Right atrium auricular region (tissue), 2 donors: ENCODE results near the gene CSN1S1. TPM values are rescaled to one million over a fixed set of nuclear protein-coding genes. Genes with fewer than 3 reads are reported as not detected.

Experiments
- DNase-seq: peaks from one replicate; pipeline ENCODE4 v3.0.0-alpha.2; 2019; ENCODE audit warnings: low spot score
- H3K27ac ChIP-seq, 2 donors: fragments of 200-600 bp; sonication (generic); 1 replicate in 1 of 2; 2 replicates in 1 of 2; pipeline ENCODE4 v1.5.1; 2016 to 2019
- H3K27me3 ChIP-seq, 2 donors: fragments of 200-600 bp; sonication (generic); one replicate each; pipeline versions ENCODE4 v1.5.1 to v1.6.0; 2017 to 2019
- H3K36me3 ChIP-seq: fragments of 200-600 bp; sonication (generic); one replicate; pipeline ENCODE4 v1.5.1; 2016
- H3K4me1 ChIP-seq, 2 donors: fragments of 200-600 bp; sonication (generic); one replicate each; pipeline versions ENCODE4 v1.5.1 to v1.6.0; 2017 to 2019
- H3K4me3 ChIP-seq, 2 donors: fragments of 200-600 bp; sonication (generic); 1 replicate in 1 of 2; 2 replicates in 1 of 2; pipeline ENCODE4 v1.5.1; 2017 to 2019; ENCODE audit warnings: mild to moderate bottlenecking in 1 of 2, moderate library complexity in 1 of 2
- H3K9me3 ChIP-seq, 2 donors: fragments of 200-600 bp; sonication (generic); one replicate each; pipeline ENCODE4 v1.5.1; 2019
- total RNA-seq, 2 donors: library from RNA; depleted of rRNA; stranded (reverse); fragments of >200 nt; gene quantifications; one replicate each; pipeline ENCODE4 v1.1.0, GENCODE V29; 2016
- TF ChIP-seq, protein P1 (sequence below), 2 donors: fragments of 200-600 bp; sonication (generic); IDR thresholded peaks; one replicate each; pipeline ENCODE4 v1.5.1; 2019; ENCODE audit warnings: antibody characterized with exemption in 2 of 2

Gene CSN1S1, protein sequence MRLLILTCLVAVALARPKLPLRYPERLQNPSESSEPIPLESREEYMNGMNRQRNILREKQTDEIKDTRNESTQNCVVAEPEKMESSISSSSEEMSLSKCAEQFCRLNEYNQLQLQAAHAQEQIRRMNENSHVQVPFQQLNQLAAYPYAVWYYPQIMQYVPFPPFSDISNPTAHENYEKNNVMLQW
- not detected for total RNA-seq

DNA sequence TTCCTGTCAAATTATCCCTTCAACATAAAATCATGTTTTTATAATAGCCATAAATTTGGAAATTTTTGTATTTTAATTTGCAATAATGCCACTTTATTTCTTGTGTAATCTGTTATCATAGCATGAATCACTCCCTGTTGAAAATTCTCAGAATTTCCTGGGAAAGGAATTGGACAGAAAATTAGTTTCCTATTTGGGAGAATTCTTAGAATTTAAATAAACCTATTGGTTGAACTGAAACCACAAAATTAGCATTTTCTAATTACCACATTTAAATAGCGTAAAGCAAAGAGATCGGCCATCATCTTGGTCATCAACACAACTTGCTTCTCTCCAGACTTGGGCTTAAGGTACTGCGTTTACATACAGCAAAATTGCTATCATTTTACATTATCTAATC lies at the start of gene CSN1S1:
Gene CSN1S1, plus strand, starts transcription at position 301 of the 400 bp plus-strand sequence. CDS start 1,488 bp downstream, outside the sequence.
- DNase-seq, result no peak
- Histone ChIP-seq H3K4me3 (no peak within 1 kb of the TSS), H3K27ac (no peak within 1 kb of the TSS), H3K27me3 (no peaks in the 10 kb centered on the region), H3K9me3 (no peaks in the 10 kb centered on the region), H3K36me3 (no peaks in the 10 kb centered on the region), H3K4me1 (no peaks in the 10 kb centered on the region)
- TF ChIP-seq, protein P1, sequence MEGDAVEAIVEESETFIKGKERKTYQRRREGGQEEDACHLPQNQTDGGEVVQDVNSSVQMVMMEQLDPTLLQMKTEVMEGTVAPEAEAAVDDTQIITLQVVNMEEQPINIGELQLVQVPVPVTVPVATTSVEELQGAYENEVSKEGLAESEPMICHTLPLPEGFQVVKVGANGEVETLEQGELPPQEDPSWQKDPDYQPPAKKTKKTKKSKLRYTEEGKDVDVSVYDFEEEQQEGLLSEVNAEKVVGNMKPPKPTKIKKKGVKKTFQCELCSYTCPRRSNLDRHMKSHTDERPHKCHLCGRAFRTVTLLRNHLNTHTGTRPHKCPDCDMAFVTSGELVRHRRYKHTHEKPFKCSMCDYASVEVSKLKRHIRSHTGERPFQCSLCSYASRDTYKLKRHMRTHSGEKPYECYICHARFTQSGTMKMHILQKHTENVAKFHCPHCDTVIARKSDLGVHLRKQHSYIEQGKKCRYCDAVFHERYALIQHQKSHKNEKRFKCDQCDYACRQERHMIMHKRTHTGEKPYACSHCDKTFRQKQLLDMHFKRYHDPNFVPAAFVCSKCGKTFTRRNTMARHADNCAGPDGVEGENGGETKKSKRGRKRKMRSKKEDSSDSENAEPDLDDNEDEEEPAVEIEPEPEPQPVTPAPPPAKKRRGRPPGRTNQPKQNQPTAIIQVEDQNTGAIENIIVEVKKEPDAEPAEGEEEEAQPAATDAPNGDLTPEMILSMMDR (IDR thresholded peaks at IDR 0.05), result no peak

DNA sequence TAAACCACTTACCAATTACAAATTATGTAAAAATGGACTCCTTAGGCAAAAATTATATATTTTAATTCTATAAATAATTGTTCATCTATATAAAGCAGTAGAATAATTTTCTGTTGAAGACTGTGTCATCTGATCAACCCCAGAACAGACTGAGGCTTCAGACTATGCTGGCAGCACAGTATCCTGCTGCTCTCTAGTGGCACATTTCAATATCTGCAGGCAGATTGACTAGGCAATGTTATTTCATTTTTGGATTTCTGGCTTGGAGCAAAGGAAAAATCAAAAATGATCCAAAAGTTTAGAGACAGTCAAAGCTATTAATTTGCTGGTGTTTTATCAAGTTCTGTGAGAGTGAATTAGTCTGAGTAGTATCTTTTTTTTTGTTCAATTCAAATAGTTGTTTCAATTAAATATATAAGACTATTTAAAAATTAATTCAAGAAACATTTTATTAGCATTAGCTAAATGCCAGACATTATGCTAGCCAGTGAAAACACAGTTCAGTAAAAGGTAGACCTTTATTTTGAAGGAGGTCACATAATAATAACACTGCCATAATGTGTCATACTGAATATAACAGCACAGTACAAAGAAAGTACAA lies 49.6 kb upstream of the CSN1S1 start:
- H3K9me3 ChIP-seq, result no peaks in the 10 kb centered on the region
- H3K4me1 ChIP-seq, result no peaks in the 10 kb centered on the region
- H3K36me3 ChIP-seq, result no peaks in the 10 kb centered on the region
- H3K27me3 ChIP-seq, result no peaks in the 10 kb centered on the region
- TF ChIP-seq, protein P1 (IDR thresholded peaks at IDR 0.05), result peak in 1 of 2 donors; percentile 69
- no peak overlapping the region for H3K27ac ChIP-seq
- no peak overlapping the region for H3K4me3 ChIP-seq
- DNase-seq, result no peak

DNA sequence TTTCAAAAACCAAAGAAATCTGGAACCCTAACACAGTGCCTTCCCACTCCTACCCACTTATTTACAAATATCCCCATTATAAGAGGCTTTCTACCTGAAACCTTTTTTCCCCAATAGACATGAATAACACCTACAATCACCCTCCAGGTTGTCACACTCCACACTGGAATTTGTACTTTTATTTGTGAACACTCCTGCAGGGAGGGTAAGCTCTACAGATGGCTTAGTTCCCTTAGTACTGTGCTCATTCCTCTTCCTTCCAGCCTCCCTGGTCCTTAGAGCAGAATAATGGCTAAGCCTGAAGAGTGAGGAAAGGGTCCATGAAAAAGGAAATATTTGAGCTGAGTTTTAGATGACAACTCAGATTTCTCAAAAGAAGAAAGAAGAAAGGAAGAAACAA lies 48.7 kb upstream of the CSN1S1 start:
- no peak overlapping the region for H3K4me3 ChIP-seq
- H3K4me1 ChIP-seq, result no peaks in the 10 kb centered on the region
- H3K9me3 ChIP-seq, result no peaks in the 10 kb centered on the region
- TF ChIP-seq, protein P1 (IDR thresholded peaks at IDR 0.05), result no peak
- H3K27me3 ChIP-seq, result no peaks in the 10 kb centered on the region
- no peaks in the 10 kb centered on the region for H3K36me3 ChIP-seq
- no peak overlapping the region for H3K27ac ChIP-seq
- no peak for DNase-seq

DNA sequence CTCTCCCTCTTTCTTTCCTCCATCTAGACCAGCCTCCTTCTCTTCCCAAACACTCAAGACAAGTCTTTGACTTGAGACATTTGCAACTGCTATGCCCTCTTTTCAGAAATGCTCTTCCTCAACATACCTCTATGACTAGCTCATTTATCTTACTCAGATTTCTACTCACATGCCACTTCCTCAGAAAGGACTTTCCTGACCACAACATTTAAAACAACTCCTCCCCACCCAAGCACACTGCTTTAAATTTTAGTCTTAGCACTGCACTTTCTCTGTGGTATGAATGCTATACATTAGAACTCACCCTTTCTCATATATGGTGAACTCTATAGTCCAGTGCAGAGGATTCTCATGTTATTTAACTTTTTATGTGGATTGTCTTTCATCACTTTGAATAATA lies 42.5 kb upstream of the CSN1S1 start:
- TF ChIP-seq, protein P1 (IDR thresholded peaks at IDR 0.05), result no peak
- no peaks in the 10 kb centered on the region for H3K27me3 ChIP-seq
- no peak for DNase-seq
- no peak overlapping the region for H3K27ac ChIP-seq
- no peak overlapping the region for H3K4me3 ChIP-seq
- H3K36me3 ChIP-seq, result no peaks in the 10 kb centered on the region
- no peaks in the 10 kb centered on the region for H3K4me1 ChIP-seq
- no peaks in the 10 kb centered on the region for H3K9me3 ChIP-seq

DNA sequence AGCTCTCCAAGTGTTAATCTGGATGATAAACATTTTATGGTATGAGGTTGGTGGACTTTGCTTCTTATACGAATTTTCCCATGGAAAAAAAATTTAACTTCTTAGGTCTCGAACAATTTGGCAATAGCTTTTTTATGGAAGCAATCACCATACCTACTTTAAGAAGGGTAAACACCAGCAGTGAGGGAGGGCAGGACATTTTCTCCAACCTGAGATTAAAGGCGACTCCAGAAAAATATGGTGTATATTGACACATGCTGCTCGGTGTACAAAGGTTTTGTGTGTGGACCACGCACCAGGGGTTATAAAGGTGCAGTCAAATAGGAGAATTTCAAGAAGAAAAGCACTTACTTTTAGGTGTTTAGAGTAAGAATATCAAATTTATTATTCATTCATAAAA lies 36.7 kb upstream of the CSN1S1 start:
- Histone ChIP-seq H3K27ac (no peak overlapping the region), H3K27me3 (no peaks in the 10 kb centered on the region), H3K36me3 (no peaks in the 10 kb centered on the region), H3K4me3 (no peak overlapping the region), H3K4me1 (no peaks in the 10 kb centered on the region), H3K9me3 (no peaks in the 10 kb centered on the region)
- TF ChIP-seq, protein P1 (IDR thresholded peaks at IDR 0.05), result no peak
- DNase-seq, result no peak

DNA sequence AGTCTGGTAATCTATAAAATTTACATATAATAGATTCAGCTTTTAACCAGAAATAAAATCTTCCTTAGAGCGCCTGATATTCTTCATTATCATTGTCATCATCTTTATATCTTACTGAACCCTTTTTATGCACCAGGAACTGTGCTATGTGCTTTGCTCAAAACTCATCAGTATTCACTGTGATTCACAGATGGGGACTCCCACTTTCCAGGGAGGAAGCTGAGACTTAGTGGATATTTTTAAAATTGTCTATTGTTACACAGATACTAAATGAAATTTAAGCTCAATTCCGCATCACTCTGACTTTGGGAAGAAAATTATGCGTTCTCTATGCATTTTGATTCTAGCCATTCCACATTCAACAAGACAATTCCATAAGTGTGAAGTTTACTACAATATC lies 36.1 kb upstream of the CSN1S1 start:
- TF ChIP-seq, protein P1 (IDR thresholded peaks at IDR 0.05), result no peak
- DNase-seq, result no peak
- no peak overlapping the region for H3K4me3 ChIP-seq
- H3K9me3 ChIP-seq, result no peaks in the 10 kb centered on the region
- H3K27ac ChIP-seq, result no peak overlapping the region
- no peaks in the 10 kb centered on the region for H3K4me1 ChIP-seq
- H3K36me3 ChIP-seq, result no peaks in the 10 kb centered on the region
- H3K27me3 ChIP-seq, result no peaks in the 10 kb centered on the region
